Liver (tissue), 9 donors: ENCODE data around the gene ITGA8. TPM values are rescaled to one million over a fixed set of nuclear protein-coding genes. Genes with fewer than 3 reads are reported as not detected.

Experiments
- DNase-seq: peaks from one replicate; pipeline ENCODE4 v3.0.0-alpha.2; 2017; ENCODE audit warnings: low spot score
- H3K27ac ChIP-seq, 2 donors: one replicate each; pipeline ENCODE4 v1.7.0; 2013; ENCODE audit warnings: inconsistent platforms in 2 of 2, low read length in 2 of 2, control low read depth in 1 of 2, low read depth in 1 of 2, mild to moderate bottlenecking in 1 of 2
- H3K27me3 ChIP-seq, 4 donors: one replicate each; pipeline versions ENCODE4 v1.6.1 to v1.7.0; 2013; ENCODE audit warnings: low read length in 3 of 4, inconsistent platforms in 1 of 4, mild to moderate bottlenecking in 1 of 4, moderate library complexity in 1 of 4; ENCODE audit not compliant: control insufficient read depth in 4 of 4, insufficient read depth in 4 of 4
- H3K36me3 ChIP-seq, 4 donors: one replicate each; pipeline versions ENCODE4 v1.6.1 to v1.7.0; 2013; ENCODE audit warnings: low read length in 3 of 4, mild to moderate bottlenecking in 3 of 4, low read depth in 1 of 4, moderate library complexity in 1 of 4; ENCODE audit not compliant: control insufficient read depth in 4 of 4, insufficient read depth in 3 of 4
- H3K4me1 ChIP-seq, 4 donors: one replicate each; pipeline versions ENCODE4 v1.6.1 to v1.7.0; 2013; ENCODE audit warnings: low read length in 3 of 4, mild to moderate bottlenecking in 3 of 4, moderate library complexity in 1 of 4; ENCODE audit not compliant: control insufficient read depth in 4 of 4, insufficient read depth in 4 of 4
- H3K4me3 ChIP-seq, 3 donors: one replicate each; pipeline versions ENCODE4 v1.6.1 to v1.7.0; 2013; ENCODE audit warnings: low read length in 3 of 3, control low read depth in 1 of 3, low read depth in 1 of 3, mild to moderate bottlenecking in 1 of 3
- H3K9ac ChIP-seq, 2 donors: one replicate each; pipeline ENCODE4 v1.7.0; 2013; ENCODE audit warnings: low read length in 2 of 2, mild to moderate bottlenecking in 2 of 2, moderate library complexity in 2 of 2, control low read depth in 1 of 2, low read depth in 1 of 2
- H3K9me3 ChIP-seq, 4 donors: one replicate each; pipeline versions ENCODE4 v1.6.1 to v1.7.0; 2013; ENCODE audit warnings: low read length in 3 of 4; ENCODE audit not compliant: control insufficient read depth in 4 of 4
- ATF3 ChIP-seq: IDR thresholded peaks from 2 replicates; pipeline ENCODE4 v1.6.1; 2016; ENCODE audit warnings: antibody characterized with exemption
- CTCF ChIP-seq: fragments of 150-350 bp; IDR thresholded peaks from 2 replicates; pipeline ENCODE4 v1.5.1; 2017; ENCODE audit warnings: improper control_type of control experiment, low read depth, low read length; ENCODE audit not compliant: missing input control
- EGR1 ChIP-seq, 2 donors: IDR thresholded peaks; 2 replicates each; pipeline ENCODE4 v1.6.1; 2016 to 2018; ENCODE audit warnings: antibody characterized with exemption in 2 of 2, low read depth in 2 of 2
- FOXA1 ChIP-seq: IDR thresholded peaks from 2 replicates; pipeline ENCODE4 v1.6.1; 2016; ENCODE audit warnings: antibody characterized with exemption
- FOXA2 ChIP-seq: IDR thresholded peaks from 2 replicates; pipeline ENCODE4 v1.6.1; 2016; ENCODE audit warnings: antibody characterized with exemption
- GABPA ChIP-seq, 2 donors: IDR thresholded peaks in 1 of 2; conservative IDR thresholded peaks in 1 of 2; 2 replicates each; pipeline ENCODE4 v1.6.1; 2016; ENCODE audit warnings: antibody characterized with exemption in 2 of 2, mild to moderate bottlenecking in 1 of 2, moderate library complexity in 1 of 2
- HNF4A ChIP-seq, 2 donors: conservative IDR thresholded peaks; 2 replicates each; pipeline ENCODE4 v1.6.1; 2016; ENCODE audit warnings: antibody characterized with exemption in 2 of 2, mild to moderate bottlenecking in 2 of 2
- HNF4G ChIP-seq: IDR thresholded peaks from 2 replicates; pipeline ENCODE4 v1.6.1; 2016; ENCODE audit warnings: antibody characterized with exemption
- JUND ChIP-seq, 2 donors: IDR thresholded peaks; 2 replicates each; pipeline ENCODE4 v1.6.1; 2016; ENCODE audit warnings: antibody characterized with exemption in 2 of 2
- MAX ChIP-seq: IDR thresholded peaks from 2 replicates; pipeline ENCODE4 v1.6.1; 2016; ENCODE audit warnings: antibody characterized with exemption
- NR2F2 ChIP-seq: IDR thresholded peaks from 2 replicates; pipeline ENCODE4 v1.6.1; 2016; ENCODE audit warnings: antibody characterized with exemption
- RAD21 ChIP-seq, 2 donors: IDR thresholded peaks; 2 replicates each; pipeline ENCODE4 v1.6.1; 2016; ENCODE audit warnings: antibody characterized with exemption in 2 of 2, mild to moderate bottlenecking in 2 of 2
- SP1 ChIP-seq: IDR thresholded peaks from 2 replicates; pipeline ENCODE4 v1.6.1; 2018; ENCODE audit warnings: antibody characterized with exemption, mild to moderate bottlenecking
- TAF1 ChIP-seq: conservative IDR thresholded peaks from 2 replicates; pipeline ENCODE4 v1.6.1; 2016; ENCODE audit warnings: antibody characterized with exemption, mild to moderate bottlenecking
- WGBS: extraction: QIAGEN DNeasy Blood & Tissue Kit; methylation state at CpG from one replicate; pipeline ENCODE4 v1.1.7; 2013; 5-methylcytosine and 5-hydroxymethylcytosine counted together
- polyA plus RNA-seq, 2 donors: library from polyadenylated mRNA; stranded (reverse) in 1 of 2; unstranded in 1 of 2; fragments of 200-250 nt in 1 of 2; fragments of >200 nt in 1 of 2; fragmentation: Nextera tagmentation in 1 of 2; extraction: Ambion mirVana in 1 of 2; gene quantifications; one replicate each; pipeline versions ENCODE4 v1.2.1 to v1.2.3, GENCODE V29; 2013 to 2015
- total RNA-seq, 2 donors: library from RNA; depleted of rRNA; stranded (reverse); fragments of >200 nt; gene quantifications; one replicate each; pipeline ENCODE4 v1.2.3, GENCODE V29; 2014
- donor health status: healthy.
- donor health status: healthy.
- donor health status: healthy.
- donor health status: healthy.
- donor health status: healthy.

ITGA8 gene
- total and polyA plus RNA-seq, 4 donors, result 0.06 to 1.0 (median 0.60) TPM

- TF ChIP-seq HNF4A (conservative IDR thresholded peaks at IDR 0.05) (no peak), GABPA (IDR thresholded peaks at IDR 0.05 in 1 of 2, conservative IDR thresholded peaks at IDR 0.05 in 1 of 2) (no peak), EGR1 (IDR thresholded peaks at IDR 0.05; ENCODE audit: low read depth in 2 of 2) (no peak), SP1 (no peak), MAX (no peak), HNF4G (no peak), ATF3 (no peak), FOXA2 (no peak)
These were observed 16.4 kb downstream of the ITGA8 start (continued) for GRCh38 chr10:15703151-15703880.

GRCh38 chr10:15700078-15700674, 19.5 kb downstream of the ITGA8 start:
- H3K9me3 ChIP-seq, result no peaks in the 10 kb centered on the region
- no peak for DNase-seq
- H3K27me3 ChIP-seq, result no peaks in the 10 kb centered on the region
- H3K4me3 ChIP-seq, result no peak overlapping the region
- H3K27ac ChIP-seq, result no peak overlapping the region
- no peaks in the 10 kb centered on the region for H3K36me3 ChIP-seq
- H3K9ac ChIP-seq, result no peak overlapping the region
- TF ChIP-seq EGR1 (IDR thresholded peaks at IDR 0.05; ENCODE audit: low read depth in 2 of 2), result no peak
- no peak for TF ChIP-seq JUND (IDR thresholded peaks at IDR 0.05)
- no peak for TF ChIP-seq TAF1
- TF ChIP-seq HNF4G, result no peak
- TF ChIP-seq FOXA1, result no peak
- TF ChIP-seq RAD21 (IDR thresholded peaks at IDR 0.05), result no peak
- TF ChIP-seq CTCF, result no peak
- WGBS, result 86% methylated on average over 4 of the region's 4 CpGs
- H3K4me1 ChIP-seq, result no peaks in the 10 kb centered on the region

- Histone ChIP-seq H3K9ac (no peak overlapping the region), H3K4me3 (no peak overlapping the region), H3K27me3 (no peaks in the 10 kb centered on the region), H3K9me3 (no peaks in the 10 kb centered on the region), H3K36me3 (no peaks in the 10 kb centered on the region), H3K4me1 (no peaks in the 10 kb centered on the region), H3K27ac (no peak overlapping the region)
- DNase-seq, result no peak
- TF ChIP-seq FOXA2 (no peak), MAX (no peak), SP1 (no peak), JUND (IDR thresholded peaks at IDR 0.05) (no peak), NR2F2 (no peak)
- 43% methylated on average over 12 of the region's 12 CpGs for WGBS
These were observed 23.9 kb downstream of the ITGA8 start for GRCh38 chr10:15695852-15696251.
